H1 (cell line): ENCODE measurements around the gene SENP6. TPM values are rescaled to one million over a fixed set of nuclear protein-coding genes. Genes with fewer than 3 reads are reported as not detected.

Experiments used
- CTCF ChIA-PET: fragments of 300-600 bp; sonication (Branson Sonifier 250); formaldehyde crosslinking; loops from one replicate; lab custom pipeline; 2021; ENCODE audit not compliant: partially characterized antibody; lab: Charles Lee
- POLR2A ChIA-PET: fragments of 300-600 bp; sonication (Branson Sonifier 250); formaldehyde crosslinking; loops from one replicate; lab custom pipeline; 2021; ENCODE audit warnings: inconsistent platforms; ENCODE audit not compliant: partially characterized antibody; lab: Charles Lee
- DNase-seq, 2 experiments: peaks; one replicate each; pipeline versions ENCODE4 v3.0.0 to v3.0.0-alpha.2; 2010 to 2022; ENCODE audit warnings: low spot score in 2 of 2, low read depth in 1 of 2, mixed read lengths in 1 of 2
- FAIRE-seq: peaks from 2 replicates; lab custom pipeline; 2011; peaks lifted over from hg19 to GRCh38; lab: Jason Lieb, UNC
- H2AFZ ChIP-seq: 2 replicates; pipeline ENCODE4 v1.8.1; 2012; ENCODE audit warnings: low read length, inconsistent platforms
- H2AK5ac ChIP-seq: 2 replicates; pipeline ENCODE4 v1.6.1; 2013; ENCODE audit warnings: low read depth, low read length
- H2BK120ac ChIP-seq: replicated peaks from 2 replicates; pipeline ENCODE3; 2013; ENCODE audit warnings: low read depth, low read length, inconsistent platforms
- H2BK12ac ChIP-seq: 2 replicates; pipeline ENCODE4 v1.6.1; 2013; ENCODE audit warnings: low read depth, low read length
- H2BK15ac ChIP-seq: 2 replicates; pipeline ENCODE4 v1.6.1; 2013; ENCODE audit warnings: low read length
- H2BK20ac ChIP-seq: 2 replicates; pipeline ENCODE4 v1.6.1; 2013; ENCODE audit warnings: low read length
- H2BK5ac ChIP-seq: 2 replicates; pipeline ENCODE4 v1.6.1; 2013; ENCODE audit warnings: low read depth, low read length
- H3K14ac ChIP-seq: 2 replicates; pipeline ENCODE4 v1.6.1; 2013; ENCODE audit warnings: inconsistent platforms; ENCODE audit not compliant: insufficient read length
- H3K18ac ChIP-seq: 2 replicates; pipeline ENCODE4 v1.6.1; 2013; ENCODE audit warnings: low read length; ENCODE audit errors: extremely low read depth
- H3K23ac ChIP-seq: 2 replicates; pipeline ENCODE4 v1.6.1; 2013; ENCODE audit warnings: inconsistent platforms; ENCODE audit not compliant: insufficient read length
- H3K23me2 ChIP-seq: 2 replicates; pipeline ENCODE4 v1.6.1; 2013; ENCODE audit warnings: low read depth, low read length
- H3K27ac ChIP-seq: 2 replicates; pipeline ENCODE4 v1.6.1; 2011; ENCODE audit warnings: low read depth, low read length, inconsistent platforms
- H3K27me3 ChIP-seq, 4 experiments: replicated peaks in 1 of 4; 1 replicate in 1 of 4; 2 replicates in 3 of 4; pipeline versions ENCODE4 v1.6.1 to v1.8.1; 2011 to 2013; ENCODE audit warnings: low read length in 3 of 4, mild to moderate bottlenecking in 3 of 4, inconsistent platforms in 2 of 4, mixed read lengths in 2 of 4, moderate library complexity in 1 of 4; ENCODE audit not compliant: control insufficient read depth in 3 of 4, insufficient read depth in 3 of 4; ENCODE audit errors: extremely low read depth in 1 of 4
- H3K36me3 ChIP-seq, 4 experiments: 2 replicates each; pipeline versions ENCODE4 v1.6.1 to v1.8.1; 2011 to 2013; ENCODE audit warnings: mild to moderate bottlenecking in 4 of 4, low read length in 3 of 4, moderate library complexity in 2 of 4, control low read depth in 1 of 4, inconsistent platforms in 1 of 4; ENCODE audit not compliant: insufficient read depth in 4 of 4, control insufficient read depth in 2 of 4
- H3K4ac ChIP-seq: replicated peaks from 2 replicates; pipeline ENCODE3; 2013; ENCODE audit warnings: low read length, low read depth, mixed read lengths, inconsistent platforms; ENCODE audit not compliant: insufficient read length
- H3K4me1 ChIP-seq, 4 experiments: replicated peaks in 1 of 4; 1 replicate in 1 of 4; 2 replicates in 3 of 4; pipeline versions ENCODE4 v1.6.1 to v1.8.1; 2011 to 2013; ENCODE audit warnings: low read length in 3 of 4, inconsistent platforms in 2 of 4, mixed read lengths in 1 of 4; ENCODE audit not compliant: insufficient read depth in 4 of 4, control insufficient read depth in 3 of 4
- H3K4me2 ChIP-seq, 2 experiments: 2 replicates each; pipeline versions ENCODE4 v1.6.1 to v1.8.1; 2011 to 2013; ENCODE audit warnings: low read depth in 2 of 2, low read length in 2 of 2, control low read depth in 1 of 2, inconsistent platforms in 1 of 2, mild to moderate bottlenecking in 1 of 2; ENCODE audit not compliant: insufficient read depth in 1 of 2
- H3K4me3 ChIP-seq, 4 experiments: fragments of 200-600, 300-600 bp in 1 of 4; sonication (generic), shearing (Covaris generic), sonication (Bioruptor Twin) in 1 of 4; 2 replicates each; pipeline versions ENCODE4 v1.5.1 to v1.8.1; 2011 to 2016; ENCODE audit warnings: low read length in 4 of 4, low read depth in 3 of 4, control low read depth in 2 of 4, inconsistent platforms in 2 of 4, mild to moderate bottlenecking in 2 of 4, mixed read lengths in 1 of 4, moderate library complexity in 1 of 4; ENCODE audit not compliant: insufficient read depth in 2 of 4; ENCODE audit errors: extremely low read depth in 1 of 4
- H3K56ac ChIP-seq: replicated peaks from 2 replicates; pipeline ENCODE3; 2013; ENCODE audit warnings: low read depth, mild to moderate bottlenecking, mixed read lengths, low read length, inconsistent platforms; ENCODE audit not compliant: insufficient read length
- H3K79me1 ChIP-seq: 2 replicates; pipeline ENCODE4 v1.6.1; 2013; ENCODE audit warnings: low read depth, low read length, control low read depth
- H3K79me2 ChIP-seq, 2 experiments: 2 replicates each; pipeline versions ENCODE4 v1.6.1 to v1.8.1; 2012 to 2013; ENCODE audit warnings: low read length in 2 of 2, mild to moderate bottlenecking in 2 of 2, inconsistent platforms in 1 of 2; ENCODE audit not compliant: insufficient read depth in 2 of 2, control insufficient read depth in 1 of 2
- H3K9ac ChIP-seq, 4 experiments: replicated peaks in 1 of 4; 1 replicate in 1 of 4; 2 replicates in 3 of 4; pipeline versions ENCODE4 v1.6.1 to v1.8.1; 2011 to 2013; ENCODE audit warnings: low read depth in 3 of 4, low read length in 3 of 4, control low read depth in 2 of 4, mild to moderate bottlenecking in 2 of 4, moderate library complexity in 2 of 4, inconsistent platforms in 1 of 4; ENCODE audit errors: extremely low read depth in 1 of 4
- H3K9me3 ChIP-seq, 2 experiments: 2 replicates each; pipeline versions ENCODE4 v1.6.1 to v1.8.1; 2012 to 2013; ENCODE audit warnings: mild to moderate bottlenecking in 2 of 2, moderate library complexity in 2 of 2, control low read depth in 1 of 2, inconsistent platforms in 1 of 2, low read depth in 1 of 2, low read length in 1 of 2, mixed read lengths in 1 of 2; ENCODE audit not compliant: insufficient read depth in 2 of 2
- H4K20me1 ChIP-seq, 2 experiments: replicated peaks in 1 of 2; 2 replicates each; pipeline versions ENCODE3 to v1.8.1; 2011 to 2013; ENCODE audit warnings: inconsistent platforms in 2 of 2, low read length in 2 of 2, mild to moderate bottlenecking in 1 of 2; ENCODE audit not compliant: insufficient read depth in 2 of 2, control insufficient read depth in 1 of 2
- H4K5ac ChIP-seq: 2 replicates; pipeline ENCODE4 v1.6.1; 2013; ENCODE audit warnings: low read length, low read depth, mixed read lengths, inconsistent platforms; ENCODE audit not compliant: insufficient read length
- H4K8ac ChIP-seq: 2 replicates; pipeline ENCODE4 v1.8.0; 2013; ENCODE audit warnings: mild to moderate bottlenecking, moderate library complexity, low read length, inconsistent platforms; ENCODE audit not compliant: insufficient read depth; ENCODE audit errors: extremely low read depth
- H4K91ac ChIP-seq: replicated peaks from 2 replicates; pipeline ENCODE3; 2013; ENCODE audit warnings: low read length, mixed read lengths, inconsistent platforms; ENCODE audit not compliant: insufficient read length
- JUND ChIP-seq: IDR thresholded peaks from 2 replicates; pipeline ENCODE4 v1.6.1; 2011; ENCODE audit warnings: mild to moderate bottlenecking, improper control_type of control experiment, low read length
- POLR2A ChIP-seq, 2 experiments: IDR thresholded peaks; 1 replicate in 1 of 2; 2 replicates in 1 of 2; pipeline ENCODE4 v1.6.1; 2011; ENCODE audit warnings: low read depth in 2 of 2, low read length in 2 of 2, mild to moderate bottlenecking in 2 of 2; ENCODE audit errors: control extremely low read depth in 1 of 2
- RBBP5 ChIP-seq: IDR thresholded peaks from 2 replicates; pipeline ENCODE4 v1.7.1; 2012; ENCODE audit warnings: low read depth, mild to moderate bottlenecking, inconsistent platforms, low read length, moderate library complexity, borderline replicate concordance
- TBP ChIP-seq: IDR thresholded peaks from 2 replicates; pipeline ENCODE4 v1.6.1; 2011; ENCODE audit warnings: low read depth, low read length, improper control_type of control experiment
- WGBS, 2 experiments: shearing (Covaris generic) in 1 of 2; methylation state at CpG; one replicate each; pipeline versions ENCODE4 v1.1.6 to v1.1.7; 2013 to 2015; ENCODE audit warnings: low lambda C conversion rate in 2 of 2, mixed read lengths in 2 of 2, inconsistent platforms in 1 of 2, low coverage in 1 of 2, missing lambda C conversion rate in 1 of 2; ENCODE audit not compliant: insufficient replicate concordance in 2 of 2, insufficient coverage in 1 of 2, insufficient read length in 1 of 2; ENCODE audit errors: extremely low coverage in 1 of 2, missing lambda C conversion rate in 1 of 2; 5-methylcytosine and 5-hydroxymethylcytosine counted together
- polyA plus RNA-seq, 7 experiments: library from polyadenylated mRNA; depleted of rRNA in 3 of 7; stranded (reverse) in 5 of 7; unstranded in 2 of 7; fragments of >200 nt in 5 of 7; fragments of 200-250 nt in 2 of 7; gene quantifications; 1 replicate in 5 of 7; 2 replicates in 1 of 7; 4 replicates in 1 of 7; pipeline versions ENCODE4 v1.2.1 to v1.2.3, GENCODE V29; 2011 to 2013; ENCODE audit warnings: missing spikeins in 2 of 7, mixed read lengths in 2 of 7
- total RNA-seq: library from RNA; stranded (reverse); fragmentation: NEBNext Ultra II Directional; extraction: Animal tissue kit (Norgen Biotek cat#: 25700); gene quantifications from 2 replicates; pipeline ENCODE4 v1.2.1, GENCODE V29; 2021

The SENP6 gene
- total and polyA plus RNA-seq, 2 of the 8 experiments (the other 6 are each of a cell fraction or from before 2014, with no cell fraction given) = 13.8 to 103 TPM

- no peak overlapping the region for H2AK5ac ChIP-seq
- H3K4me1 ChIP-seq = no peaks in the 10 kb centered on the region
- DNase-seq = no peak
- H4K8ac ChIP-seq = no peak overlapping the region
- TF ChIP-seq RBBP5 (no peak), JUND (no peak), POLR2A (IDR thresholded peaks at IDR 0.05; ENCODE audit: control extremely low read depth in 1 of 2, low read depth in 2 of 2, low read length in 2 of 2) (no peak), TBP (no peak)
- H2BK12ac ChIP-seq = no peak overlapping the region
- 86% methylated on average over 2 of the region's 2 CpGs; no CpG with 5 or more reads in 1 of the 2 experiments for WGBS, 2 experiments
- H3K9ac ChIP-seq = no peak overlapping the region
- no peak overlapping the region for H4K91ac ChIP-seq
- H3K4ac ChIP-seq = no peak overlapping the region
- peaks cover 0 to 5% of the 10 kb centered on the region in 2 experiments; a peak in 2 of 4 replicates for H3K9me3 ChIP-seq
- no peak overlapping the region for H2AFZ ChIP-seq
- no peak overlapping the region for H3K4me3 ChIP-seq
- H3K79me1 ChIP-seq = no peaks in the 10 kb centered on the region
- H3K23ac ChIP-seq = no peak overlapping the region
- H3K18ac ChIP-seq = no peak overlapping the region
- H2BK120ac ChIP-seq = no peak overlapping the region
- no peak overlapping the region for H3K27ac ChIP-seq
- no peak overlapping the region for H3K14ac ChIP-seq
- FAIRE-seq = no peak
- no peak overlapping the region for H2BK15ac ChIP-seq
- H2BK20ac ChIP-seq = no peak overlapping the region
- no peak overlapping the region for H3K4me2 ChIP-seq
- no peak overlapping the region for H2BK5ac ChIP-seq
- H3K56ac ChIP-seq = no peak overlapping the region
- CTCF ChIA-PET = interaction anchor here (0.7 to 1.5 kb wide), 2 partner anchors 9 to 13 kb away, joined by 3 to 11 read pairs; no protein-coding TSS in a partner anchor
- no peaks in the 10 kb centered on the region for H3K79me2 ChIP-seq
- POLR2A ChIA-PET = interaction anchor here (0.6 kb wide), 1 partner anchor 27 kb away, joined by 3 read pairs; no protein-coding TSS in a partner anchor
- H3K36me3 ChIP-seq = no peaks in the 10 kb centered on the region
- H4K20me1 ChIP-seq = no peaks in the 10 kb centered on the region
- no peaks in the 10 kb centered on the region for H3K23me2 ChIP-seq
- no peaks in the 10 kb centered on the region for H3K27me3 ChIP-seq
- H4K5ac ChIP-seq = no peak overlapping the region
Observed at GRCh38 chr6:75572072-75572471, 29.6 kb upstream of the SENP6 start.
